SK-N-SH (cell line): ENCODE data around the gene CYB561A3. TPM values are rescaled to one million over a fixed set of nuclear protein-coding genes. Genes with fewer than 3 reads are reported as not detected.

ENCODE experiments used
- CTCF ChIA-PET: fragments of 300-600, 350-600 bp; formaldehyde crosslinking; extraction: SDS; loops from one replicate; lab custom pipeline; 2021; lab: Yijun Ruan, JAX
- POLR2A ChIA-PET: fragments of 350-600 bp; sonication (Branson Sonifier 250); formaldehyde crosslinking; extraction: SDS; loops from one replicate; lab custom pipeline; 2020; ENCODE audit warnings: antibody characterized with exemption, inconsistent platforms; lab: Yijun Ruan, JAX
- DNase-seq: peaks from one replicate; pipeline ENCODE4 v3.0.0; 2012
- H2AFZ ChIP-seq: fragments of 200-600 bp; sonication (generic); 2 replicates; pipeline ENCODE4 v1.8.1; 2016; ENCODE audit warnings: antibody characterized with exemption, mild to moderate bottlenecking, low read depth
- H3F3A ChIP-seq: fragments of 200-600 bp; sonication (generic); replicated peaks from 2 replicates; pipeline ENCODE3; 2016; ENCODE audit warnings: antibody characterized with exemption, mild to moderate bottlenecking; ENCODE audit not compliant: insufficient read depth
- H3K27ac ChIP-seq, 2 experiments: fragments of 200-500 bp in 1 of 2; fragments of 200-600 bp in 1 of 2; sonication (Bioruptor generic) in 1 of 2; sonication (generic), shearing (Covaris generic) in 1 of 2; 2 replicates each; pipeline versions ENCODE4 v1.5.1 to v1.6.1; 2014 to 2016; ENCODE audit warnings: low read depth in 2 of 2, inconsistent platforms in 1 of 2, low read length in 1 of 2, mild to moderate bottlenecking in 1 of 2, mixed read lengths in 1 of 2
- H3K27me3 ChIP-seq: fragments of 200-600 bp; sonication (generic), shearing (Covaris generic); 2 replicates; pipeline ENCODE4 v1.6.1; 2016; ENCODE audit warnings: mixed run types; ENCODE audit not compliant: insufficient read depth
- H3K36me3 ChIP-seq, 2 experiments: fragments of 200-500 bp in 1 of 2; fragments of 200-600 bp in 1 of 2; sonication (Bioruptor generic) in 1 of 2; sonication (generic) in 1 of 2; replicated peaks in 1 of 2; 2 replicates each; pipeline versions ENCODE3 to v1.5.1; 2014 to 2016; ENCODE audit warnings: low read length in 1 of 2, mild to moderate bottlenecking in 1 of 2; ENCODE audit not compliant: insufficient read depth in 2 of 2, control insufficient read depth in 1 of 2
- H3K4me1 ChIP-seq, 2 experiments: fragments of 200-500 bp in 1 of 2; fragments of 200-600 bp in 1 of 2; sonication (Bioruptor generic) in 1 of 2; sonication (generic), shearing (Covaris generic) in 1 of 2; 2 replicates each; pipeline versions ENCODE4 v1.5.1 to v1.6.1; 2014 to 2016; ENCODE audit warnings: low read depth in 1 of 2, low read length in 1 of 2, mixed run types in 1 of 2; ENCODE audit not compliant: insufficient read depth in 2 of 2, control insufficient read depth in 1 of 2
- H3K4me2 ChIP-seq: fragments of 200-600 bp; sonication (generic), shearing (Covaris generic); 2 replicates; pipeline ENCODE4 v1.6.1; 2017; ENCODE audit warnings: mixed run types
- H3K4me3 ChIP-seq, 2 experiments: fragments of 200-500 bp in 1 of 2; fragments of 200-600 bp in 1 of 2; sonication (Bioruptor generic) in 1 of 2; sonication (generic), shearing (Covaris generic) in 1 of 2; 2 replicates each; pipeline versions ENCODE4 v1.5.1 to v1.8.1; 2014 to 2016; ENCODE audit warnings: low read depth in 2 of 2, inconsistent platforms in 1 of 2, low read length in 1 of 2, mild to moderate bottlenecking in 1 of 2, mixed read lengths in 1 of 2, moderate library complexity in 1 of 2
- H3K79me2 ChIP-seq: fragments of 200-600 bp; sonication (generic); 2 replicates; pipeline ENCODE4 v1.8.1; 2017; ENCODE audit warnings: mild to moderate bottlenecking; ENCODE audit not compliant: insufficient read depth
- H3K9ac ChIP-seq: fragments of 200-600 bp; sonication (generic); 2 replicates; pipeline ENCODE4 v1.6.1; 2017; ENCODE audit warnings: mixed run types
- H3K9me2 ChIP-seq: fragments of 200-600 bp; sonication (generic); 2 replicates; pipeline ENCODE4 v1.6.1; 2017; ENCODE audit warnings: mixed run types
- H3K9me3 ChIP-seq: fragments of 200-600 bp; sonication (generic); 2 replicates; pipeline ENCODE4 v1.6.1; 2017; ENCODE audit warnings: mixed run types, mild to moderate bottlenecking, moderate library complexity
- H4K20me1 ChIP-seq: fragments of 200-600 bp; sonication (generic); 2 replicates; pipeline ENCODE4 v1.6.1; 2017; ENCODE audit warnings: mild to moderate bottlenecking, mixed run types; ENCODE audit not compliant: insufficient read depth
- ELF1 ChIP-seq: IDR thresholded peaks from 2 replicates; pipeline ENCODE4 v1.4.0; 2012
- EZH2phosphoT487 ChIP-seq: fragments of 200-600 bp; sonication (generic); IDR thresholded peaks from 2 replicates; pipeline ENCODE4 v1.6.1; 2017; ENCODE audit warnings: low read depth, mixed run types, mild to moderate bottlenecking, antibody characterized with exemption, moderate library complexity, borderline replicate concordance
- FOSL2 ChIP-seq: IDR thresholded peaks from 2 replicates; pipeline ENCODE4 v1.4.0; 2012; ENCODE audit warnings: low read depth, mild to moderate bottlenecking, moderate library complexity, borderline replicate concordance
- FOXM1 ChIP-seq: IDR thresholded peaks from 2 replicates; pipeline ENCODE4 v1.4.0; 2012; ENCODE audit warnings: low read depth, mild to moderate bottlenecking
- IRF3 ChIP-seq: fragments of 150-350 bp; IDR thresholded peaks from 2 replicates; pipeline ENCODE4 v1.6.1; 2016; ENCODE audit warnings: mild to moderate bottlenecking, low read depth, low read length
- MEF2A ChIP-seq: IDR thresholded peaks from 2 replicates; pipeline ENCODE4 v1.4.0; 2012; ENCODE audit warnings: low read depth, borderline replicate concordance
- NFIC ChIP-seq: IDR thresholded peaks from 2 replicates; pipeline ENCODE4 v1.4.0; 2012; ENCODE audit warnings: borderline replicate concordance
- POLR2AphosphoS5 ChIP-seq: IDR thresholded peaks from 2 replicates; pipeline ENCODE4 v1.6.1; 2012; ENCODE audit warnings: low read depth, low read length
- RCOR1 ChIP-seq: fragments of 150-350 bp; IDR thresholded peaks from 2 replicates; pipeline ENCODE4 v1.6.1; 2017; ENCODE audit warnings: antibody characterized with exemption, low read length
- REST ChIP-seq: IDR thresholded peaks from 2 replicates; pipeline ENCODE4 v1.6.1; 2012; ENCODE audit warnings: mild to moderate bottlenecking, low read depth, low read length, moderate library complexity
- RFX5 ChIP-seq: IDR thresholded peaks from 2 replicates; pipeline ENCODE4 v1.6.1; 2012; ENCODE audit warnings: mild to moderate bottlenecking, improper control_type of control experiment, low read length
- TAF1 ChIP-seq: IDR thresholded peaks from 2 replicates; pipeline ENCODE4 v1.6.1; 2012; ENCODE audit warnings: low read depth, mild to moderate bottlenecking, low read length, moderate library complexity, borderline replicate concordance
- WGBS: methylation state at CpG from one replicate; pipeline ENCODE4 v1.1.6; 2017; ENCODE audit warnings: low lambda C conversion rate; 5-methylcytosine and 5-hydroxymethylcytosine counted together
- polyA plus RNA-seq, 3 experiments: library from polyadenylated mRNA; depleted of rRNA; stranded (reverse); fragments of >200 nt; gene quantifications; 2 replicates each; pipeline ENCODE4 v1.2.3, GENCODE V29; 2012
- TF ChIP-seq, protein P1 (sequence below): IDR thresholded peaks from 2 replicates; pipeline ENCODE4 v1.4.0; 2012; ENCODE audit warnings: low read depth, borderline replicate concordance
- TF ChIP-seq, protein P2 (sequence below): IDR thresholded peaks from 2 replicates; pipeline ENCODE4; 2012
- TF ChIP-seq, protein P3 (sequence below): IDR thresholded peaks from 2 replicates; pipeline ENCODE4 v1.4.0; 2012; ENCODE audit warnings: low read depth

Gene CYB561A3
- polyA plus RNA-seq, 1 of the 3 experiments (the other 2 are of a cell fraction), result 76.4 TPM

DNA sequence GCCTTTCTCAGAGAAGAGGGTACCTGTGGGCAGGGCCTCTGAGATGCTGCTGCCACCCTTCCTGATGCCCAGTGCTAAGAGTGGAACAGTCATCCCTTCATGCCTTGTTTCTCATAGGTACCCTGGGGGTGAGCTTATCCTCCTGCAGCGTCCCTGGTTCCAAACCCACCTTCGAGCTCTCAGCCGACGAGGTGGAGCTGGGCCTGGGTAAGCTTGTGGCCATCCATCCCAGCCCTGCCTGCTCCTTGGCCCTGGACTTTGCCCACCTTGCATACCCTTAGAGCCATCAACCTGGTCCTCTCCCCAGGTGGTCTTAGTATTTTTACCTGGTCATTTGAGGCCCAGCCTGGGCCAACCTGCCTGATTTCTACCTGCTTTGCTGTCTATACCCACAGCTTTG lies 20.0 kb downstream of the CYB561A3 start (continued):
- TF ChIP-seq, protein P1, sequence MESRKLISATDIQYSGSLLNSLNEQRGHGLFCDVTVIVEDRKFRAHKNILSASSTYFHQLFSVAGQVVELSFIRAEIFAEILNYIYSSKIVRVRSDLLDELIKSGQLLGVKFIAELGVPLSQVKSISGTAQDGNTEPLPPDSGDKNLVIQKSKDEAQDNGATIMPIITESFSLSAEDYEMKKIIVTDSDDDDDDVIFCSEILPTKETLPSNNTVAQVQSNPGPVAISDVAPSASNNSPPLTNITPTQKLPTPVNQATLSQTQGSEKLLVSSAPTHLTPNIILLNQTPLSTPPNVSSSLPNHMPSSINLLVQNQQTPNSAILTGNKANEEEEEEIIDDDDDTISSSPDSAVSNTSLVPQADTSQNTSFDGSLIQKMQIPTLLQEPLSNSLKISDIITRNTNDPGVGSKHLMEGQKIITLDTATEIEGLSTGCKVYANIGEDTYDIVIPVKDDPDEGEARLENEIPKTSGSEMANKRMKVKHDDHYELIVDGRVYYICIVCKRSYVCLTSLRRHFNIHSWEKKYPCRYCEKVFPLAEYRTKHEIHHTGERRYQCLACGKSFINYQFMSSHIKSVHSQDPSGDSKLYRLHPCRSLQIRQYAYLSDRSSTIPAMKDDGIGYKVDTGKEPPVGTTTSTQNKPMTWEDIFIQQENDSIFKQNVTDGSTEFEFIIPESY, result no peak
- TF ChIP-seq, protein P2, sequence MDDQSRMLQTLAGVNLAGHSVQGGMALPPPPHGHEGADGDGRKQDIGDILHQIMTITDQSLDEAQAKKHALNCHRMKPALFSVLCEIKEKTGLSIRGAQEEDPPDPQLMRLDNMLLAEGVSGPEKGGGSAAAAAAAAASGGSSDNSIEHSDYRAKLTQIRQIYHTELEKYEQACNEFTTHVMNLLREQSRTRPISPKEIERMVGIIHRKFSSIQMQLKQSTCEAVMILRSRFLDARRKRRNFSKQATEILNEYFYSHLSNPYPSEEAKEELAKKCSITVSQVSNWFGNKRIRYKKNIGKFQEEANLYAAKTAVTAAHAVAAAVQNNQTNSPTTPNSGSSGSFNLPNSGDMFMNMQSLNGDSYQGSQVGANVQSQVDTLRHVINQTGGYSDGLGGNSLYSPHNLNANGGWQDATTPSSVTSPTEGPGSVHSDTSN, result no peak
- TF ChIP-seq FOSL2 (no peak), FOXM1 (no peak), NFIC (no peak), MEF2A (no peak)

- DNase-seq, result no peak
- Histone ChIP-seq H3K4me3 (no peak overlapping the region), H3K36me3 (peaks cover 0 to 30% of the 10 kb centered on the region in 2 experiments), H3K9me2 (no peaks in the 10 kb centered on the region)
- 97% methylated on average over 2 of the region's 2 CpGs for WGBS
- TF ChIP-seq MEF2A (no peak), RFX5 (no peak), POLR2AphosphoS5 (no peak), REST (no peak), IRF3 (no peak), EZH2phosphoT487 (no peak), RCOR1 (no peak), FOSL2 (no peak), TAF1 (no peak), ELF1 (no peak)
- TF ChIP-seq, protein P2, result no peak
- TF ChIP-seq, protein P3, sequence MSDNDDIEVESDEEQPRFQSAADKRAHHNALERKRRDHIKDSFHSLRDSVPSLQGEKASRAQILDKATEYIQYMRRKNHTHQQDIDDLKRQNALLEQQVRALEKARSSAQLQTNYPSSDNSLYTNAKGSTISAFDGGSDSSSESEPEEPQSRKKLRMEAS, result no peak
- TF ChIP-seq, all 33 proteins: peak for 0
- Histone ChIP-seq H3K9me3 (no peaks in the 10 kb centered on the region), H3K9ac (no peak overlapping the region), H3K4me2 (no peak overlapping the region), H3K27ac (no peak overlapping the region), H2AFZ (no peak overlapping the region), H3F3A (no peaks in the 10 kb centered on the region), H3K79me2 (no peaks in the 10 kb centered on the region), H3K4me1 (peaks cover 0 to 21% of the 10 kb centered on the region in 2 experiments; a peak in 1 of 4 replicates), H3K27me3 (no peaks in the 10 kb centered on the region), H4K20me1 (no peaks in the 10 kb centered on the region)
- ChIA-PET POLR2A (interaction anchor here (1.5 kb wide), 1 partner anchor 21 kb away, joined by 6 read pairs; the partner anchor contains the start of genes CYB561A3 and TMEM138), CTCF (interaction anchor here (1.4 to 3.3 kb wide), 3 partner anchors 21 to 52 kb away, joined by 3 to 19 read pairs (median 9); partner anchors contain the start of genes CYB561A3, TMEM138 and TMEM216)
Observed at GRCh38 chr11:61340979-61341378, 20.7 kb downstream of the CYB561A3 start.
